ENCODE data around the gene CDK5RAP2.

The CDK5RAP2 gene

DNA sequence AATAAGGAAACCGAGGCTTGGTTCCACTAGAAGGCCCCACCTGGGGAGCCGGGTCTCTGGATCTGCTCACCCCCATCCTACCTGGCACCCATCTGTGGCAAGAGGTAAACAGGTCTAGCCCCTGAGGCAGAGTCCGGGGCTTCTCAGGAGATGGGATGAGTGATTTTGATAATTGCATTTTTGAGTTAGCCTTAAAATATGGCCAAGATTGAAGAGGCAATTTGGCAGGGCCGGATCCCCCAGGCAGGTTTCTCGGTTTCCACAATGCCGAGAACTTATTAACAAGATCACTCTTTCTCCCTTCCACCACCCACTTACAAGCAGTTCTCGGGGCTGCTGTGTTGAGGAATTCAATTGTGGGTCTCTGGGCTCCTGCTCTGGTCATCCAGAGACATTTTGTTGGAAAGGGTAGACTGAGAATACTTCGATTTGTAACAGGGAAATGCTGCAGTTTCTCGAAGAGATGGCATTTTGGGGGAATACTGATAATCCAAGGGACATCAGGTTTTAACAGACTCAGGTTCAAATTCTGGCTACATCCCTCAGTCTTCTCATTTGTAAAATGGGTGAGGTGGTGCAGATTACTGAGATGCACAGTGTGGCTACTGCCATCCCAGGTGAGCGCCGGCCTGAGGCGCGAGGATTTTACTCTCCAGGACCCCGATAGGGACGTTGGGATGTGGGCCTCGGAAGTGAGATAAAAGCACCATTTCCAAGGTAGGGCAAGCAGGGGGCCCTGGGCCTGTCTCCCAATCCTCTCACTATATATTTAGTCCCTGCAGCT is 194.2 kb downstream of the CDK5RAP2 start:
- TF ChIP-seq, protein P1, sequence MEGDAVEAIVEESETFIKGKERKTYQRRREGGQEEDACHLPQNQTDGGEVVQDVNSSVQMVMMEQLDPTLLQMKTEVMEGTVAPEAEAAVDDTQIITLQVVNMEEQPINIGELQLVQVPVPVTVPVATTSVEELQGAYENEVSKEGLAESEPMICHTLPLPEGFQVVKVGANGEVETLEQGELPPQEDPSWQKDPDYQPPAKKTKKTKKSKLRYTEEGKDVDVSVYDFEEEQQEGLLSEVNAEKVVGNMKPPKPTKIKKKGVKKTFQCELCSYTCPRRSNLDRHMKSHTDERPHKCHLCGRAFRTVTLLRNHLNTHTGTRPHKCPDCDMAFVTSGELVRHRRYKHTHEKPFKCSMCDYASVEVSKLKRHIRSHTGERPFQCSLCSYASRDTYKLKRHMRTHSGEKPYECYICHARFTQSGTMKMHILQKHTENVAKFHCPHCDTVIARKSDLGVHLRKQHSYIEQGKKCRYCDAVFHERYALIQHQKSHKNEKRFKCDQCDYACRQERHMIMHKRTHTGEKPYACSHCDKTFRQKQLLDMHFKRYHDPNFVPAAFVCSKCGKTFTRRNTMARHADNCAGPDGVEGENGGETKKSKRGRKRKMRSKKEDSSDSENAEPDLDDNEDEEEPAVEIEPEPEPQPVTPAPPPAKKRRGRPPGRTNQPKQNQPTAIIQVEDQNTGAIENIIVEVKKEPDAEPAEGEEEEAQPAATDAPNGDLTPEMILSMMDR (IDR thresholded peaks at IDR 0.05; ENCODE audit: low read depth, low read length), result no peak
- DNase-seq (ENCODE audit: low read depth in 2 of 2), result no peak
- no peak overlapping the region for H3K4me3 ChIP-seq (replicated peaks in 1 of 2; ENCODE audit: low read depth in 2 of 2, low read length in 2 of 2)

DNA sequence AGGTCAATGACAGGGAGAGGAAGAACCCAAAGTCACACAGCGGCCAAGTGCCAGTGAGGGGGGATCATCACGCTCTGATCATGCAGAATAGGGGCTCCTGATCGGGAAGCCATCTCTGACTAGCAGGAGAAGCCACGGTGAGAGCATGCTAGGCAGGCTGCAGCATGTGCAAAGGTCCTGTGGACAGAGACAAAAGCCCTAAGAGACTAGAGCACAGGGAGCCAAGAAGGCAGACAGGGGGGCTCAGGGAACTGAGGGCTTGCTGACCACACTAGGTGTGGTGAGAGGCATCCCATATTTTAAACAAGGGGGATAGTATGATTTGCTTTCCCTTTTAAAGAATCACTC is 195.1 kb downstream of the CDK5RAP2 start:
- TF ChIP-seq, protein P1 (IDR thresholded peaks at IDR 0.05; ENCODE audit: low read depth, low read length), result no peak
- H3K4me3 ChIP-seq (replicated peaks in 1 of 2; ENCODE audit: low read depth in 2 of 2, low read length in 2 of 2), result no peak overlapping the region
- DNase-seq (ENCODE audit: low read depth in 2 of 2), result no peak

DNA sequence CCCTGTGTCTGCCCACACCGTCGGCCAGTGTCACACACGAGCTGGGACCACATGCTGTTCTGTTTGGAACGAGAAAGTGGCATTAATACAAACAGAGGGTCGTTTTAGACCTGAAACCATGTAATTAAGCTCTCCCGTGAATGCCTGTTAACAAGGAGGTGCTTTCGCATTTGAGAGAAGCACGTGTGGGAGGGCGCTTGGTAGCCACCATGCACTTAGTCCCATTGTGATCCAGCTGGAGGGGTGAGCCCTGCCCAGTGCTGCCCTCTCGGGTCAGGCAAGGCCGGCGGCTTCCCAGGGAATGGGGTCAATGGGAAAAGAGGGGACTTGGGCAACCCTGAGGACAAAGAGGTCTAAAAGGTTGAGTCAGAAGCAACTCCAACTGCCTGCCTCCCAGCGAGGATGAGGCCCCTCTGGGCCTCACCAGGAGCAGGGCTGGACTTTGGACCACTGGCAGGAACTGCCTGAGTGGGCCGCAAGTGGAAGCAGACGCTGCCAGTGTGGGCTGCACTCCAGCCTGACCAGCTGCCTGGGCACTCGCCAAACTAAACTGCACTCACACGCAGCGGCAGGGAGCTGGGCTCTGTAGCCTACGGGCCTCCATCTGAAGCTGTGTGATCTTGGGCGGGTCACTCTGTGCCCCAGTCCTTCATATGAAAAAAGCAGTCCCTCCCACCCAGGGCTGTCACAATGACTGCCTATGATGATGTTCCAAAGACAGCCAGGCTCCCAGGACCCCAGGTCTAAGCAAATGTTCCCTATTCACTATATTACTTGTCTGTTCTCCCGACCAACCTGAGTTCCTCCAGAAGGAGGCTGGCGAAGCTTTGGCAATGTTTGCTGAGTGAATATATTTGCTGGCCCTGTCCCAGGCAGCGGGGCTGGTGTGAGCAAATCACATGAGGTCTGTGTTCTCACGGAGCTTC is 195.7 kb downstream of the CDK5RAP2 start:
- peak; percentile 37 to 73 for DNase-seq (ENCODE audit: low read depth in 2 of 2)
- TF ChIP-seq, protein P1 (IDR thresholded peaks at IDR 0.05; ENCODE audit: low read depth, low read length), result no peak
- H3K4me3 ChIP-seq (replicated peaks in 1 of 2; ENCODE audit: low read depth in 2 of 2, low read length in 2 of 2), result no peak overlapping the region

DNA sequence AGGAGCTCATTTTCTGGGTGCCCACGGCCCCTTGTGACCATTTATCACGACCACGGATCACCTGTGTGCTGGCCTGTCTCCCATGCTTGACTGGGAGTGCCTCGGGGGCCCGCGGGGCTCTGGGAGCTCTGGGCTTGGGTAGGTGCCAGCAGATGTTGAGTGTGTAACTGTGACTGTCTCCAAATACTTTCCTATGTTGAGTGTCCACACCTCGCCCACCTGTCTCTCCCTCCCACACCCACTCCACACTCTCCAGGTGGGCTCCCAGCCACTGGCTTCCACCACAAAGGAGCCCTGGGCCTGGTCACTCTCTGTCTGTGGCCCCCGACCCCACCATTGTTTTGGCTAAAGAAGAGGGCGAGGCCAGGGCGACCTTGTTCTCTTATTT is 196.4 kb downstream of the CDK5RAP2 start:
- no peak for DNase-seq (ENCODE audit: low read depth in 2 of 2)
- TF ChIP-seq, protein P1 (IDR thresholded peaks at IDR 0.05; ENCODE audit: low read depth, low read length), result no peak

DNA sequence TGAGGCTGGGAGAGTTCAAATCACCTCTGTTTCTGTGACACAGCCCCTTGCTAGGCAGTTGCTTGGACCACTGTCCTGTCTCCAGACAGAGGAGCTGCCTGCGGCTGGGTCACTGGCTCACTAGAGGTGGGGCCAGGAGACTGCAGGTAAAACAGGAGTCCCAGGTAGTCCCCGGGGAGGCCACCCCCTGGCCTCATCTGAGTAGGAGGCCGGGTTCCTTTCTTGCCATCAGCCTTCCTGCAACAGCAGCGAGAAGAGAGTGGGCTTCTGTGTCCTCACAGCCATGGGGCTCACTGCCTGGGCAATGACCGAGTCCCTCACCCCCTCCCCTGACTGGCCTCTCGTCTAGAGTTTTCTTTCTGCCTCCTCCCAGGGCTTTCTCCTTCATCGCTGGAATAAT is 197.5 kb downstream of the CDK5RAP2 start:
- TF ChIP-seq, protein P1 (IDR thresholded peaks at IDR 0.05; ENCODE audit: low read depth, low read length), result no peak
- H3K4me3 ChIP-seq (replicated peaks in 1 of 2; ENCODE audit: low read depth in 2 of 2, low read length in 2 of 2), result no peak overlapping the region
- DNase-seq (ENCODE audit: low read depth in 2 of 2), result no peak

More for the DNA sequence above, 196.4 kb downstream of the CDK5RAP2 start:
- no peak overlapping the region for H3K4me3 ChIP-seq (replicated peaks in 1 of 2; ENCODE audit: low read depth in 2 of 2, low read length in 2 of 2)

DNA sequence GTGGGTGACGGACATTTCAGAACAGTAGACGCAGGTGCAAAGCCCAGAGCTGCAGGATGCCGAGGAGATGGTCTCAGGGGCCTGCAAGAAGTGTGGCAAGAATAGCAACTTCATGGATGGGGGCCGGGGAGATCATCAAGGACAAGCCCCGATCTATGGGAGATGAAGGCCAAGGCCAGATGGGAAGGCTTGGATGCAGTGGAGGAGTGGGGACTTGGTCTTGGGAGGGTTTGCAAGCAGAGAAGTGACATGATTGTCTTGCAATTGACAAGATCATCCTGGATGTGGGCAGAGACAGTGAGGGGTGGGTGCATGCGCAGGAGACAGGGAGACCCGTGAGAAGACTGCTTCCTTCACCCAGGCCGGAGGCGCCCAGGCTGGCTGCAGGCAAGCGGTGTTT is 198.1 kb downstream of the CDK5RAP2 start:
- no peak for DNase-seq (ENCODE audit: low read depth in 2 of 2)
- TF ChIP-seq, protein P1 (IDR thresholded peaks at IDR 0.05; ENCODE audit: low read depth, low read length), result no peak
- H3K4me3 ChIP-seq (replicated peaks in 1 of 2; ENCODE audit: low read depth in 2 of 2, low read length in 2 of 2), result no peak overlapping the region

Measured in cardiac fibroblast (primary cell).